GM23248 (cell line): Measurements from ENCODE around the gene TSSC4.

Experiments
- EZH2 ChIP-seq: fragments of 200-600 bp; sonication (generic); IDR thresholded peaks from 2 replicates; pipeline ENCODE4 v1.6.1; 2018; ENCODE audit warnings: antibody characterized with exemption, mild to moderate bottlenecking; ENCODE audit not compliant: insufficient read depth, poor library complexity, severe bottlenecking
- EZH2phosphoT487 ChIP-seq: fragments of 200-600 bp; sonication (generic); IDR thresholded peaks from 2 replicates; pipeline ENCODE4 v1.6.1; 2018; ENCODE audit warnings: antibody characterized with exemption, moderate library complexity, mild to moderate bottlenecking, low read depth; ENCODE audit not compliant: insufficient read depth

DNA sequence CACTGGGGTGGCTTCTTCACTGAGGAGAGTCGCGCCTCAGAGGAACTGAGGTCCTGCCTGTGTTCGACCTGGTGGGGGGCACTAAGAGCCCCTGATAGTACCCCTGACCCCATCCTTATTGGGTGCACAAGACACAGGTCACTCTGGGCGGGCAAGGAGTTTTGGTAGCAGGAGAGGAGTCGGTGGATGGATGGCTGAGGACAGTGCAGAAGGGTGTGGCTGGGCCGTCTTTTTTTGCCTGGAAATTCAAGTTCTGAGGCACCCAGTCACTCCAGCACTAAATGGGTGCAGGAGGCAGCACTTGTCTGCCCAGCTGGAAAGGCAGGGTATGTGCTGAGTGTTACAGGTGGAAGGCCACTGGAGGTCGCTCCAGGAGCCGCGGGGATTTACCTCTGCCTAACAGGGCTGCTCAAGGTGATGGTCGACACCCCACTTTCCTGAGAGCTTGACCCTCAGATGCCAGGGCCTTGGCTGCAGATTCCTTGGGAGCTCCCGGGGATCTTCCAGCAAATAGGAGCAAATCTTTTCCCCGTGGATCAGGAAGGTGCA, 960 bp downstream of the TSSC4 start:
- TF ChIP-seq EZH2, result no peak
- TF ChIP-seq EZH2phosphoT487, result no peak
